ENCODE data around the gene CELA3B.

DNA sequence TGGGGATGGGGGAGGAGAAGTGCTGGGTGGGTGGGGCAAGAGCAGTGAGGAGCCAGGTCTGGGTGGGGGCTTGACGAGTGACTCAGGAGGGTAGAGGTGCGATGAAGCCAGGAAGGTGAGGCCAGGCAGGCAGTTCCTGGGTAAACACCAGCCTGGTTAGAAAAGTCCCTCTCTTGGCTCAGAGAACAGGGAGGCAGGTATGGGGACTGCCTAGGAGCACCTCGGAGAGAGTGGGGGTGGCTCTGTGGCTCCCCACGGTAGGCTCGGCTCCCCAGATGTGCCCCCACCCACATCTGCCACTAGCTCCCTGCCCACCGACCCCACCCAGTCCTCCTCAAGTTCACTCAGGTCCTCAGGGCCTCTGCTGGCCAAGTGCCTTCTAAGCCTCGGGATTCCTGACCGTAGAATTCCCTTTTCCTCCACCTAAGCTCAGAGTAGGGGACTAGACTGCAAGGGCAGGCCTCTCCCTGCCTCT is 40.9 kb upstream of the CELA3B start:
- TF ChIP-seq, protein P1, sequence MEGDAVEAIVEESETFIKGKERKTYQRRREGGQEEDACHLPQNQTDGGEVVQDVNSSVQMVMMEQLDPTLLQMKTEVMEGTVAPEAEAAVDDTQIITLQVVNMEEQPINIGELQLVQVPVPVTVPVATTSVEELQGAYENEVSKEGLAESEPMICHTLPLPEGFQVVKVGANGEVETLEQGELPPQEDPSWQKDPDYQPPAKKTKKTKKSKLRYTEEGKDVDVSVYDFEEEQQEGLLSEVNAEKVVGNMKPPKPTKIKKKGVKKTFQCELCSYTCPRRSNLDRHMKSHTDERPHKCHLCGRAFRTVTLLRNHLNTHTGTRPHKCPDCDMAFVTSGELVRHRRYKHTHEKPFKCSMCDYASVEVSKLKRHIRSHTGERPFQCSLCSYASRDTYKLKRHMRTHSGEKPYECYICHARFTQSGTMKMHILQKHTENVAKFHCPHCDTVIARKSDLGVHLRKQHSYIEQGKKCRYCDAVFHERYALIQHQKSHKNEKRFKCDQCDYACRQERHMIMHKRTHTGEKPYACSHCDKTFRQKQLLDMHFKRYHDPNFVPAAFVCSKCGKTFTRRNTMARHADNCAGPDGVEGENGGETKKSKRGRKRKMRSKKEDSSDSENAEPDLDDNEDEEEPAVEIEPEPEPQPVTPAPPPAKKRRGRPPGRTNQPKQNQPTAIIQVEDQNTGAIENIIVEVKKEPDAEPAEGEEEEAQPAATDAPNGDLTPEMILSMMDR (conservative IDR thresholded peaks at IDR 0.05 in 1 of 2, IDR thresholded peaks at IDR 0.05 in 1 of 2; ENCODE audit: low read depth in 1 of 2, low read length in 2 of 2), result no peak
- TF ChIP-seq EZH2 (IDR thresholded peaks at IDR 0.05; ENCODE audit: low read length, missing control alignments), result no peak
